ENCODE results near the gene TBX6.
"Not testable (repeated sequence)": the region's sequence is repeated elsewhere in the genome, so short reads cannot be mapped to it uniquely, and the experiment has no call there.

Gene TBX6, protein sequence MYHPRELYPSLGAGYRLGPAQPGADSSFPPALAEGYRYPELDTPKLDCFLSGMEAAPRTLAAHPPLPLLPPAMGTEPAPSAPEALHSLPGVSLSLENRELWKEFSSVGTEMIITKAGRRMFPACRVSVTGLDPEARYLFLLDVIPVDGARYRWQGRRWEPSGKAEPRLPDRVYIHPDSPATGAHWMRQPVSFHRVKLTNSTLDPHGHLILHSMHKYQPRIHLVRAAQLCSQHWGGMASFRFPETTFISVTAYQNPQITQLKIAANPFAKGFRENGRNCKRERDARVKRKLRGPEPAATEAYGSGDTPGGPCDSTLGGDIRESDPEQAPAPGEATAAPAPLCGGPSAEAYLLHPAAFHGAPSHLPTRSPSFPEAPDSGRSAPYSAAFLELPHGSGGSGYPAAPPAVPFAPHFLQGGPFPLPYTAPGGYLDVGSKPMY

GRCh38 chr16:30091474-30092372, at the start of gene TBX6:
Gene TBX6 (minus strand): TSS chr16:30091924. CDS start chr16:30091193, 731 bp downstream.
- DNase-seq (ENCODE audit: low spot score) = peak; percentile 93

- DNase-seq (ENCODE audit: low spot score) = no peak
These were observed 48.1 kb upstream of the TBX6 start for GRCh38 chr16:30139583-30140481.

DNA sequence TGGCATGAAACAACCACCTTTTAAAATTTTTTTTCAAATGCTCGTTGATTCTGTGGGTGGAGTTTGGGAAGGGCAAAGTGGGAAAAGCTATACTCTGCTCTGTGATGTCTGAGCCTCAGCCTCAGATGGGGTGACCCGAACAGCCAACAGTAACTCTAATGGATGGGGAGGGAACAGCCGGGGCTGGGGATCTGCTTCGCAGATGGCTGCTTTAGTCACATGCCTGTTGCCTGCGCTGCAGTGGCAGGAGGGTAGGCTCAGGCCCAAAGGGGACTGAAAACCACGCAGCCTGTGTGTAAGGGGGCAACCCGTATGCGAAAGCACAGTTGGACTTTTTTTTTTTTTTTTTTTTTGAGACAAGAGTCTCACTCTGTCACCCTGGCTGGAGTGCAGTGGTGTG, 46.2 kb upstream of the TBX6 start:
- DNase-seq (ENCODE audit: low spot score) = no peak

DNA sequence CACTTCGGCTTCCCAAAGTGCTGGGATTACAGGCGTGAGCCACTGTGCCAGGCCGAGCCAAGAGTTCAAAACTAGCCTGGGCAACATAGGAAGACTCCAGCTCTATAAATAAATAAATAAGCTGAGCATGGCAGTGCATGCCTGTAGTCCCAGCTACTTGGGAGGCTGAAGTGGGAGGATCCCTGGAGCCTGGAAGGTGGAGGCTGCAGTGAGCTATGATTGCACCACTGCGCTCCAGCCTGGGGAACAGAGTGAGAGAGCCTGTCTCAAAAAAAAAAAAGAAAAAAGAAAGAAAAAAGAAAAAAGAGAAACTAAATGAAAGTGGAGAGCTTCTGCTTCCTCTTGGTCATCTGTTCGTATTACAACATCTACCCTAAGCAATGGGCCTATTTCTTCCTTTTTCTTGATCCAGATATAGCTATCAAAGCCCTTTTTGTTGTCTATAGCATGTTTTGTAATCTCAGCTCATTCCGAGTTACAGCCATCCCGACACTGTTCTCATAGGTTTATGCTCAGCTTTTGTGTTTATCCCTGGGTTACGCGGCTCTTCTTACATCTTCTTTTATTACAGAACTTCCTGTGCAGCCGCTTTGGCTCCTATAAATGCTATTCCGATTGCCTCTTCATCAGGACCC, 45.4 kb upstream of the TBX6 start:
- no peak for DNase-seq (ENCODE audit: low spot score)

- no peak for DNase-seq (ENCODE audit: low spot score)
These were observed 40.9 kb upstream of the TBX6 start for GRCh38 chr16:30132591-30132990.

DNA sequence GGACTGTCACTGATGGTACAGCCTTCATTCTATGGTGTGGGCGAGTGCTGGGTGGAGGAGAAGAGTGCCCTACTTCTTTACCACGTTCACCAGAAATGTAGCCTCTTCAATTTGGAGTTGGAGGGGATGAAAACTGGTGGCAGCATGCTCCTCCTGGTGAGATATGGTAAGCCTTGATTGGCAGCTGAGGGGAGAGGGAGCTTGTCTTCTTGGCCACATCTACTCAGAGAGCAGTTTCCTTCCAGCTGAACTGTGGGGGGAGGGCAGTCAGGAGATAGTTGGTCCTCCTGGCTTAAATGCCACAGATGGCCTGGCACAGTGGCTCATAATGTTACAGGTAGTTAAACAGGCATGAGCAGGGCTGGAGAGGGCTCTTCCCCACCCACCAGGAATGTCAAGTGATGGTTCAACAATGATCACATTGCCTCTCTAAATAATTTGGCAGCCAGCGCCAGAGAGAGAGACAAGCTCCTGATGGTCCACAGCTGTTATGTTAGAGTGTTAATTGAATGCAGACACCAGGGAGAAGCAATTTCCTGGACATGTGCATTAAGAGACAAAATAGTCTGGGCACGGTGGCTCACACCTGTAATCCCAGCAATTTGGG, 40.2 kb upstream of the TBX6 start:
- DNase-seq (ENCODE audit: low spot score) = no peak

GRCh38 chr16:30127993-30128392, 36.3 kb upstream of the TBX6 start:
- no peak for DNase-seq (ENCODE audit: low spot score)

- not testable (repeated sequence) for DNase-seq (ENCODE audit: low spot score)
These were observed 34.0 kb upstream of the TBX6 start for GRCh38 chr16:30125690-30126089.

- no peak for DNase-seq (ENCODE audit: low spot score)
These were observed 33.3 kb upstream of the TBX6 start for GRCh38 chr16:30124985-30125379.

DNA sequence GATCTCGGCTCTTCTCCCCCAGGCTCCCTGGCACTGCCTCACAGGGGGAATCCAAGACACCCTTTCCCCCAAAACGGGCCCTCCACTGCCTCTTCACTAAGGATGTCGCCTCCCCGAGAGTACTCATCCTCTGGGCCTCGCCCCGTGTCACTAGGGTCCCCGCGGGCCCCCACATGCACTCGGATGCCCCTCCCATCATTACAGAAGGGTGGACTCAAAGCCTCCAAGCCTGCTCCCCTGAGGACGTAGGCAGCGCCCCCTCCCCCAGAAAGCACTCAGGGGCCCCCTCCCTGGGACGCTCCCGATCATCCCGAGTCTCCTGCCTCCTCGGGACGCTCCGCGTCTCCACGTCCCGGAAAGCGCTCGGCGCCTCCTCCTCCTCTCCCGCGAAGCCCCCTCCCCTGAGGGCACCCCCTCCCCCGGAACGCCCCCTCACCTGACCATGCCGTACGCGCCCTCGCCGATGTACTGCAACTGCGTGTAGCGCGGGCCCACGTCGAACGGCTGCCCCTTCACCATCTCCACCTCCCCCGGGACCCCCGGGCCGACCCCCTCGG, 31.0 kb upstream of the TBX6 start:
- no peak for DNase-seq (ENCODE audit: low spot score)

DNA sequence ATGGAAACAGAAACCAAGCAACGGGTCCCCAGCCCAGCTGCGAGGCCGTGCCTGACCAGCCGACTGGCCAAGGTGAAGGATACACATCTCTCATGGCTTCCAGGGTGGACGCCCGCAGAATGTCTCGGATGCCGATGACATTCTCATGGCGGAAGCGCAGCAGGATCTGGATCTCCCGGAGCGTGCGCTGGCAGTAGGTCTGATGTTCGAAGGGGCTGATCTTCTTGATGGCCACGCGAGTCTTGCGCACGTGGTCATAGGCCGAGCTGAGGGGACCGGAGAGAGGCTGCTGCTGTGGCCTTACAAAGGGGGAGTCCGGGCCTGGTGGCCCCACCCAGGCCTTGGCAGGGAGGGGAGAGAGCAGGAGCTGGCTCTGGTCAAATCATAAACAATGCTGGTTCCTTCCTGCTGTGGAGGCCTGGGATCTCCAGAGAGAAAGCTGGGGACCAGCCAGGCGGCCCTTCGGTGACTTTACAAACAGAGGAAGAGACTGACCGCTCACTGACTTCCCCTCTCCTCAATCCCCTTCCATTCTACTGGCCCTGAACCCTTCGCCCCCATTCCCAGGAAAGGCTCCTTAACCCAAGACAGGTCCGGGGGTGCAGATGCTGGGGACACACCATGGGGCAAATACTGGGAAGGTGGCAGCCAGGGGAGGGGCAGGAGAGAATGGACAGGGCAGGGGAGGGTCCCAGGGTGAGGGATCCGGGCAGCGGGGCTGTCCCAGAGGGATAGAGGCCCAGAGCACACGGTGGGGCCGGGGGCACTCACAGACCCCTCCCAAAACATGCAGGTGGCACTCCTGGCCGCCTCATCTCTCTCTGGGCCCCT, 30.2 kb upstream of the TBX6 start:
- no peak for DNase-seq (ENCODE audit: low spot score)

GRCh38 chr16:30120340-30121105, 28.8 kb upstream of the TBX6 start:
- DNase-seq (ENCODE audit: low spot score) = no peak

- no peak for DNase-seq (ENCODE audit: low spot score)
These were observed 27.7 kb upstream of the TBX6 start for GRCh38 chr16:30119428-30119827.

GRCh38 chr16:30117768-30118167, 26.0 kb upstream of the TBX6 start:
- DNase-seq (ENCODE audit: low spot score) = no peak

- DNase-seq (ENCODE audit: low spot score) = no peak
These were observed 24.8 kb upstream of the TBX6 start for GRCh38 chr16:30116291-30117207.

DNA sequence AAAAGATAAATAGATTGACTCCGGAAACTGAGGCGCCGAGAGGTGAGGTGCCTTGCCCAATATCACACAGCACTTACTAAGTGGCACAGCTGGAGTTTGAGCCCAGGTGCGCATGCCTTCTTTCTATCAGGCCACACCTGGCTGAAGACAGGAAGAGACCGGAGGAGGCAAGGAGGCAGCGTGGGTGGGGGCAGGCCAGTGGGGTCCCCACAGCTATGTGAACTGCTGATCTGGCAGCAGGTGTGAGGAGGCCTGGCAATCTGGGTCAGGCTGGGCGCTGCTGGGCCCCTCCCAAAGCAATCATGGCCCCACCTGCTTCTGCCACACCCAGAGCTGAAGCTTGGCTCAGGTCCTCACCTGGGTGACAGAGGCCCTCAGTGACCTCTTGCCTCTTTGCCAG, 23.5 kb upstream of the TBX6 start:
- peak; percentile 49 for DNase-seq (ENCODE audit: low spot score)

DNA sequence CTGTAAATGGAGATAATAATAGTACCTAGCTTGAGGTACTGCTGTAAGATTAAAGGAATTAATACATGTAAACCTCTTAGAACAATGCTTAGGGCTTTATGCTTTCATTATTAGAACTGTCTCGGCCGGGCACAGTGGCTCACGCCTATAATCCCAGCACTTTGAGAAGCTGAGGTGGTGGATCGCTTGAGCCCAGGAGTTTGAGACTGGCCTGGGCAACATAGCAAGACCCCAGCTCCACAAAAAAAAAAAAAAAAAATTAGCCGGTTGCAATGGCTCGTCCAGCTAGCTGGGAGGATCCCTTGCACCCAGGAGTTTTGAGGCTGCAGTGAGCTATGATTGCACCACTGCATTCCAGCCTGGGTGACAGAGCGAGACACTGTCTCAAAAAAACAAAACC, 23.1 kb upstream of the TBX6 start:
- not testable (repeated sequence) for DNase-seq (ENCODE audit: low spot score)

DNA sequence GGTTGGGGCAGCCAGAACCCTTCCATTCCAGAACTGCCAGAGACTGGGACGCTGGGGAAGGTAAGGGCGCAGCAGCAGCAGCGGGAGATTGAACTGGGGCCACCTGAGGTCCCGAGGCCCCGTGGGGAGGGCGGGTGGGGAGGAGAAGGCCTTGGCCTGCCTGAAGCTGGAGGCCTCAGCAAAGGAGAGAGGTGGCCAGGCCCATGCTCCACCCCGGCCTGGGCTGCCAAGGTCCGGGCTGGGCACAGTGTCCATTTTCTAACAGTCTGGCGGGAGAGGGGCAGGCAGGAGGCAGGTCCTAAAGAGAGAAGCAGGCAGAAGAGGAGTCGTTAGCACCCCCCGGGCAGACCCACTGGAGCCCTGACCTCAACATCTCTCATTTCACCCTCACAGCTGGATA, 22.7 kb upstream of the TBX6 start:
- DNase-seq (ENCODE audit: low spot score) = no peak

Data from CD4-positive, alpha-beta T cell treated with Interleukin-2 at 100 ng/mL for 4 hours (primary cell).